VCaP (cell line): ENCODE data around the gene WFDC12.

ENCODE experiments used
- H3K27ac ChIP-seq: fragments of 450-650 bp; 2 replicates; pipeline ENCODE4 v1.5.1; 2017
- TF ChIP-seq, protein P1 (sequence below): fragments of 450-650 bp; conservative IDR thresholded peaks from 2 replicates; pipeline ENCODE4 v1.5.1; 2017; ENCODE audit warnings: mild to moderate bottlenecking, moderate library complexity

The WFDC12 gene

GRCh38 chr20:45128099-45128498 lies 3.8 kb upstream of the WFDC12 start:
- TF ChIP-seq, protein P1, sequence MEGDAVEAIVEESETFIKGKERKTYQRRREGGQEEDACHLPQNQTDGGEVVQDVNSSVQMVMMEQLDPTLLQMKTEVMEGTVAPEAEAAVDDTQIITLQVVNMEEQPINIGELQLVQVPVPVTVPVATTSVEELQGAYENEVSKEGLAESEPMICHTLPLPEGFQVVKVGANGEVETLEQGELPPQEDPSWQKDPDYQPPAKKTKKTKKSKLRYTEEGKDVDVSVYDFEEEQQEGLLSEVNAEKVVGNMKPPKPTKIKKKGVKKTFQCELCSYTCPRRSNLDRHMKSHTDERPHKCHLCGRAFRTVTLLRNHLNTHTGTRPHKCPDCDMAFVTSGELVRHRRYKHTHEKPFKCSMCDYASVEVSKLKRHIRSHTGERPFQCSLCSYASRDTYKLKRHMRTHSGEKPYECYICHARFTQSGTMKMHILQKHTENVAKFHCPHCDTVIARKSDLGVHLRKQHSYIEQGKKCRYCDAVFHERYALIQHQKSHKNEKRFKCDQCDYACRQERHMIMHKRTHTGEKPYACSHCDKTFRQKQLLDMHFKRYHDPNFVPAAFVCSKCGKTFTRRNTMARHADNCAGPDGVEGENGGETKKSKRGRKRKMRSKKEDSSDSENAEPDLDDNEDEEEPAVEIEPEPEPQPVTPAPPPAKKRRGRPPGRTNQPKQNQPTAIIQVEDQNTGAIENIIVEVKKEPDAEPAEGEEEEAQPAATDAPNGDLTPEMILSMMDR: no peak
- no peak overlapping the region; the same call in 1 of the 2 replicates for H3K27ac ChIP-seq

- TF ChIP-seq, protein P1: no peak
- no peak overlapping the region for H3K27ac ChIP-seq
Measured at GRCh38 chr20:45121388-45121787, 2.9 kb downstream of the WFDC12 start.

DNA sequence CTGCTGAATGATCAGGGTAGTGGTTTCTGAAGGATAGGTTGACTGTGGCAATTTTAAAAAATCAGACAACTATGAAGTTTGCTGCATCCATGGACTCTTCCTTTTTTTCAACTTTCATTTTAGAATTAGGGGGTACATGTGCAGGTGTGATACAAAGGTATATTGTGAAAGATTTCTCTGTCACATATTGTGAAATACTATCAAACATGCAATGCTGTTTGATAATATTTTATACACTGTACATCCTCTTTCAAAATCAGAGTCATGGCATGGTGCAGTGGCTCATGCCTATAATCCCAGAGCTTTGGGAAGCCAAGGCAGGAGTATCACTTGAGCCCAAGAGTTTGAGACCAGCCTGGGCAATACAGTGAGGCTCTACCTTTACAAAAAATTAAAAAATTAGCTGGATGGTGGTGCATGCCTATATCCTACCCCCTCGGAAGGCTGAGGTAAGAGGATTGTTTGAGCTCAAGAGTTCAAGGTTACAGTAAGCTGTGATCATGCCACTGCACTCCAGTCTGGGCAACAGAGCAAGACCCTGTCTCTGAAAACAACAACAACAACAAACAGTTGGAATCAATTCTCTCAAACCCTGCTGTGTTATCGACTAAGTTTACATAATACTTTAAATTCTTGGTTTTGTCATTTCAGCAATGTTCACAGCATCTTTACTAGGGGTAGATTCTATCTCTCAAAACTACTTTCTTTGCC lies 4.6 kb downstream of the WFDC12 start:
- no peak overlapping the region for H3K27ac ChIP-seq
- TF ChIP-seq, protein P1: no peak

- no peak overlapping the region for H3K27ac ChIP-seq
- TF ChIP-seq, protein P1: 0 out of 2 replicates have a peak, but pooled peaks have one; percentile 18
Measured at GRCh38 chr20:45118028-45118427, 6.2 kb downstream of the WFDC12 start.

DNA sequence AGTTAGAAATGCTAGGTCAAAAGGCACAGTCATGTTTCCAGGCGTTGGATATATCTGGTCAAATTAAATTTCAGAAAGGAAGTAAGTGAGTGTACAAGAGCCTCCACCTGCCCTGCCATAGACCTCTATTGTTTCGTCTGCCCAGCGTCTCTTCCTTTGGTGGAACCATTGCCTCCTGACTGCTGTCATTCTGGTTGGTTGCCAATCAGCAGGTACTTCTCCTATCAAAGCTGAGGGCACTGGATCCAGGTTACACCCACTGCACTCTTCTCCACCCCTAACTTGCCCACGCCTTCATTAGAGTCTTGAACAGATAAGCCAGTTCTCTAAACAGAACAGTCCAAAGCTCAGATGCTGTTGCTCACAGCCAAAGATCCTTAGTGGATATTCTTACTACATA lies 6.7 kb downstream of the WFDC12 start:
- H3K27ac ChIP-seq: no peak overlapping the region
- TF ChIP-seq, protein P1: no peak

- H3K27ac ChIP-seq: no peak overlapping the region
- TF ChIP-seq, protein P1: no peak
Measured at GRCh38 chr20:45115829-45116228, 8.4 kb downstream of the WFDC12 start.

GRCh38 chr20:45115386-45115774 lies 8.9 kb downstream of the WFDC12 start:
- no peak overlapping the region for H3K27ac ChIP-seq
- TF ChIP-seq, protein P1: no peak
